AG09309 (cell line): Measurements from ENCODE around the gene XAF1.
"Not testable (repeated sequence)": the region's sequence is repeated elsewhere in the genome, so short reads cannot be mapped to it uniquely, and the experiment has no call there.

ENCODE experiments used
- DNase-seq: peaks from one replicate; pipeline ENCODE4 v3.0.0-alpha.2; 2010; ENCODE audit warnings: low read depth
- H3K4me3 ChIP-seq: 2 replicates; pipeline ENCODE4 v1.5.1; 2011; ENCODE audit warnings: mild to moderate bottlenecking, low read depth, low read length, moderate library complexity; ENCODE audit not compliant: control insufficient read depth
- TF ChIP-seq, protein P1 (sequence below): IDR thresholded peaks from 2 replicates; pipeline ENCODE4 v1.5.1; 2011; ENCODE audit warnings: mild to moderate bottlenecking, low read depth, low read length, inconsistent platforms; ENCODE audit not compliant: insufficient read depth, control insufficient read depth; ENCODE audit errors: missing control alignments

The XAF1 gene

DNA sequence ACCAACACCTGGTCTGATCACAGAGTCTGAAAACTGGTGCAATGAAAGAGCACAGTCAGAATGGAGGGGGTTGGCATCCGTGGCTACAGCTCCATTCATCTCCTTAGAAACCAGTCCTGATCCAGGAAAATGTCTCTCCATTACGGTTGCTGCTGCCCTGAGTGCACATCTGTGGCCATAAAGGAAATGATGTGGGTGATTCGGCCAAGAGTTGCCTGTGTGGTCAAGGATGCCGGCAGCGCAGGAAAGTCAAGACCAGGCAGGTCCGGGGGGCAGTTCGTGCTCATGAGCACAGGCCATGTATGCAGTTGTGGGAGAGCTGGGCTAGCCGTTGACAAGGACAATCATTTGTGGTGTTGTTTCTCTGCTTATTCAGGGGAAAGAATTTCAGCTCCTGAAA, 5.9 kb downstream of the XAF1 start:
- TF ChIP-seq, protein P1, sequence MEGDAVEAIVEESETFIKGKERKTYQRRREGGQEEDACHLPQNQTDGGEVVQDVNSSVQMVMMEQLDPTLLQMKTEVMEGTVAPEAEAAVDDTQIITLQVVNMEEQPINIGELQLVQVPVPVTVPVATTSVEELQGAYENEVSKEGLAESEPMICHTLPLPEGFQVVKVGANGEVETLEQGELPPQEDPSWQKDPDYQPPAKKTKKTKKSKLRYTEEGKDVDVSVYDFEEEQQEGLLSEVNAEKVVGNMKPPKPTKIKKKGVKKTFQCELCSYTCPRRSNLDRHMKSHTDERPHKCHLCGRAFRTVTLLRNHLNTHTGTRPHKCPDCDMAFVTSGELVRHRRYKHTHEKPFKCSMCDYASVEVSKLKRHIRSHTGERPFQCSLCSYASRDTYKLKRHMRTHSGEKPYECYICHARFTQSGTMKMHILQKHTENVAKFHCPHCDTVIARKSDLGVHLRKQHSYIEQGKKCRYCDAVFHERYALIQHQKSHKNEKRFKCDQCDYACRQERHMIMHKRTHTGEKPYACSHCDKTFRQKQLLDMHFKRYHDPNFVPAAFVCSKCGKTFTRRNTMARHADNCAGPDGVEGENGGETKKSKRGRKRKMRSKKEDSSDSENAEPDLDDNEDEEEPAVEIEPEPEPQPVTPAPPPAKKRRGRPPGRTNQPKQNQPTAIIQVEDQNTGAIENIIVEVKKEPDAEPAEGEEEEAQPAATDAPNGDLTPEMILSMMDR: no peak
- DNase-seq: no peak
- H3K4me3 ChIP-seq: no peak overlapping the region

DNA sequence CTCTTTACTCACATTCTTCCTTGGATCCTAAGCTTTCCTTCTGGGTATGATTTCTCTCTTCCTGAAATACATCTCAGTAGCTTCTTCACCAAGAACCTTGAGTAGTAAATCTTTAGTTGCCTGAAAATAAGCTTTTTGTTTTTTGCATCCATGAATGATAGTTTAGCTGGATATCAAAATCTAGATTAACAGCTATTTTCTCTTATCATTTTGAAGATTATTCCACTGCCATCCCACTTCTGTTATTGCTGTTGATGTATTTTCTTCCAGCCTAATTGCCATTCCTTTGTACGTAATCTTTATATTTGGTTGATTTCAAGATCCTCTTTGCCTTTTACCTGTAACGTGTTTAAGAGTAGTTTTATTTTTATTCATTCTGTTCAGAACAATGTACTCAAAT, 12.6 kb downstream of the XAF1 start:
- no peak overlapping the region for H3K4me3 ChIP-seq
- TF ChIP-seq, protein P1: no peak
- DNase-seq: no peak

DNA sequence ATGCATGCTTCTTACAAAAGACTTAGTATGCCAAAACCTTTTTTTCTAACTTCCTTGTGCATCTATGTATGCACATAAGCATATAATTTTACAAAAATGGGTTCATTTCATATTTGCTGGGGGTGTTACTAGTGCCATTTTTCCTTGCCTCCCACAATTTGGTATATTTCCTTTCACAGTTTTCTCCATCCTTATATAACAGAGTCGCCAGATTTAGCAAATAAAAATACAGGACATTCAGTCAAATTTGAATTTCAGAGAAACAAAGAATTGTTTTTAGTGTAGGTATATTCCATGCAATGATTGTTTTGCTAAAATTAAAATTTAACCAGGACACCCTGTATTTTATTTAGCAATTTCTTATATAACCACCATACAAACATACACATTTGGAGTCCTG, 16.2 kb downstream of the XAF1 start:
- H3K4me3 ChIP-seq: no peak overlapping the region
- no peak for DNase-seq
- TF ChIP-seq, protein P1: no peak

DNA sequence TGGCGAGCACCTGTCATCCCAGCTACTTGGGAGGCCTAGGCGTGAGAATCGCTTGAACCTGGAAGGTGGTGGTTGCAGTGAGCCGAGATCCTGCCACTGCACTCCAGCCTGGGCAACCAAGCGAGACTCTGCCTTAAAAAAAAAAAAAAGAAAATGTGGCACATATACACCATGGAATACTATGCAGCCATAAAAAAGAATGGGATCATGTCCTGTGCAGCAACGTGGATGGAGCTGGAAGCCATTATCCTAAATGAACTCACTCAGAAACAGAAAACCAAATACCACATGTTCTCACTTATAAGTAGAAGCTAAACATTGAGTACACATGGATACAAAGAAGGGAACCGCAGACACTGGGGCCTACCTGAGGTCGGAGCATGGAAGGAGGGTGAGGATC, 19.1 kb downstream of the XAF1 start:
- not testable (repeated sequence) for H3K4me3 ChIP-seq, DNase-seq

DNA sequence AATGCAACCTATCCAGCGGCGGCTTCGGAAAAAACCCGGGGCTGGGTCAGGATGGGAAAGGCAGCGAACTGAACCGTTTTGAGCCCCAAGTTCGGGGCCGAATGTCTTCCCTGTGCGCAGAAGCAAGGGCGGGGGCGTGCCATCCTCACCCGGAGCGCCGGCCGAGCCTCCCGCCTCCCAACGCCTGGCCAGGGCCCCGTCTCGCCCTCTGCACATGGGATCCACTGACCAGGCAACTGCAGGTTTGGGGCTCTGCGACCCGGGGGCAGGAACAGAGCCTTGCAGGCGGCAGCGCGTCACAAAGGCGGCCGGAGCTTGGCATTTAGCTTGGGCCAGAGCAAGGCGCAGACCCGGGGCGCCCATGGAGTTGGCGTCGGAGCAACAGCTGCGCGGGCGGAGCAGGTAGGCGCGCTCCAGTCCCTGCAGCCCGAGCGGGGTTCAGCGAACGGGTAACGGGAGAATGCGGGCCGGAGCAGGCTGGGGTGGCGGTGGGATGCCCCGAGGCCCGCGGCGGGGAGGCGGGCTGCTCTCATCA, 20.1 kb downstream of the XAF1 start, which contains the start of gene FBXO39:
Gene FBXO39, plus strand, starts transcription at position 345 of the 535 bp plus-strand sequence. CDS start 3,654 bp downstream, outside the sequence.
- no peak for DNase-seq
- no peak within 1 kb of the TSS; the same call in 1 of the 2 replicates for H3K4me3 ChIP-seq
- TF ChIP-seq, protein P1: no peak

DNA sequence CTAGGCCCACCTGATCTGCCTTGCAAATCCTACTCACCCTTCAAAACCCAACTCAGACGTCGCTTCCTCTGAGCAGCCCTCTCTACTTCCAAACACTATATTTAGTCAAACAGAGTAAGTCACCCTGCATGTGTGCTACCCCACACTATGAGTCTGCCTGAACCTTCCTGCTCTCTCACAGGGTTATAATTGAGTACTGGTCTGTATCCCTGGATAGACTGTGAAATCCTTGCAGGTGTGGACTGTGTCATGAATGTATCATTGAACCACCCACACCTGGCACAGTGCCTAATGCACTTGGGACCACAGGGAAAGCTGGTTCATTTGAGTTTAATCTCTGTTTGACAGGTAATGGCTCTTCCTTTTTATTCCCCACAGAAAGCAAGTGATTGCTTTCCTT, 23.6 kb downstream of the XAF1 start:
- no peak for DNase-seq
- H3K4me3 ChIP-seq: no peak overlapping the region
- TF ChIP-seq, protein P1: no peak

DNA sequence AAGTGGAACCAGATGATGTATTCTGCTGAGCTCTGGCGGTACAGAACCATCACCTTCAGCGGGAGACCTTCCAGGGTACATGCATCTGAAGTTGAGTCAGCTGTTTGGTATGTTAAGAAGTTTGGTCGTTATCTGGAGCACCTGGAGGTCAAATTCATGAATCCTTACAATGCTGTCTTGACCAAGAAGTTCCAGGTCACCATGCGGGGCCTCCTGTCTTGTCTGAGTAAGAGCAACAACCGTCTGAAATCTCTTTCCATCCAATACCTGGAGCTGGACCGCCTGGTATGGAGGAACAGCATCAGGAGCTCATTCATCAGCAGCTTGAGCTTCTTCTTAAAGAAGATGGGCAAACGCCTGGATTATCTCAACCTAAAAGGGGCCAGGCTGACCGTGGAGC, 24.2 kb downstream of the XAF1 start:
- H3K4me3 ChIP-seq: no peak overlapping the region
- TF ChIP-seq, protein P1: no peak
- no peak for DNase-seq
